ENCODE measurements around the gene UTP4. TPM values are rescaled to one million over a fixed set of nuclear protein-coding genes. Genes with fewer than 3 reads are reported as not detected.
"Not testable (repeated sequence)": the region's sequence is repeated elsewhere in the genome, so short reads cannot be mapped to it uniquely, and the experiment has no call there.

Gene UTP4
- total RNA-seq, 3 donors from 2014 or later: 24.6 to 34.1 (median 33.9) TPM

DNA sequence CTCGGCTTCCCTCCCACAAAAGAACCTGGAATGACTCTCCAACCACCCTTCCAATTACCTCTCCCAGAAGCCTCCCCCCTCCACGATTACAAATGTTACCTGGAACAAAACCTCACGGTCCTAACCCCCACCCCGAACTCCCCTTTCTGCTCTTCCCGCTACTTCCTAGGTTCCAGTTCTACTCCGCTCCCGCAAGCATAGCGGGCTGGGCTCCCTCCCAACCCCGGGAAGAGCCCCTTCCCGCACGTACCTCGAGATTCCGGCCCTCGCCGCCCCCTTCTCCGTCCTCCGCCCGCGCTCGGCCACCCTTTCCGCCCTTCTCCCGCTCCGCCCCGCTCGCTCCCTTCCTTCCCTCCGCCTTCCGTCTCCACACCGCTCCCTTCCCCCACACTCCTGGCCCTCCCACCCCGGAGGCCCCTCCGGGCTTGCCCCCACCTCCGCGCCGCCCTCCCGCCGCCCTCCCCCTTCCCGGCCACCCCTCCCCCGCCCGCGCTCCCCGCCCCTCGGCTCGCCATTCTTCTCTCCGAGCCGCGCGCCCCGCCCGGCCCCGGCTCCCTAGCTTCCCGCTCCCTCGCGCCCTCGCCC lies 518 bp upstream of the UTP4 start:
- Histone ChIP-seq H3K9me3 (no peaks in the 10 kb centered on the region), H3K36me3 (no peaks in the 10 kb centered on the region), H3K4me3 (peak overlapping the region; percentile 91 to 94 (median 94)), H3K27me3 (no peaks in the 10 kb centered on the region), H3K4me1 (peaks cover 5 to 8% of the 10 kb centered on the region in 2 donors), H3K27ac (peak overlapping the region; percentile 94 to 98)
- intact Hi-C loops (cut with DNase I; ENCODE audit: low total_unique reads): no loop called here
- TF ChIP-seq, protein P1, sequence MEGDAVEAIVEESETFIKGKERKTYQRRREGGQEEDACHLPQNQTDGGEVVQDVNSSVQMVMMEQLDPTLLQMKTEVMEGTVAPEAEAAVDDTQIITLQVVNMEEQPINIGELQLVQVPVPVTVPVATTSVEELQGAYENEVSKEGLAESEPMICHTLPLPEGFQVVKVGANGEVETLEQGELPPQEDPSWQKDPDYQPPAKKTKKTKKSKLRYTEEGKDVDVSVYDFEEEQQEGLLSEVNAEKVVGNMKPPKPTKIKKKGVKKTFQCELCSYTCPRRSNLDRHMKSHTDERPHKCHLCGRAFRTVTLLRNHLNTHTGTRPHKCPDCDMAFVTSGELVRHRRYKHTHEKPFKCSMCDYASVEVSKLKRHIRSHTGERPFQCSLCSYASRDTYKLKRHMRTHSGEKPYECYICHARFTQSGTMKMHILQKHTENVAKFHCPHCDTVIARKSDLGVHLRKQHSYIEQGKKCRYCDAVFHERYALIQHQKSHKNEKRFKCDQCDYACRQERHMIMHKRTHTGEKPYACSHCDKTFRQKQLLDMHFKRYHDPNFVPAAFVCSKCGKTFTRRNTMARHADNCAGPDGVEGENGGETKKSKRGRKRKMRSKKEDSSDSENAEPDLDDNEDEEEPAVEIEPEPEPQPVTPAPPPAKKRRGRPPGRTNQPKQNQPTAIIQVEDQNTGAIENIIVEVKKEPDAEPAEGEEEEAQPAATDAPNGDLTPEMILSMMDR (IDR thresholded peaks at IDR 0.05): no peak
- peak in 1 of 3 donors; percentile 5 for TF ChIP-seq POLR2AphosphoS5 (IDR thresholded peaks at IDR 0.05)
- peak; percentile 60 to 77 for DNase-seq (ENCODE audit: low spot score in 2 of 2)

DNA sequence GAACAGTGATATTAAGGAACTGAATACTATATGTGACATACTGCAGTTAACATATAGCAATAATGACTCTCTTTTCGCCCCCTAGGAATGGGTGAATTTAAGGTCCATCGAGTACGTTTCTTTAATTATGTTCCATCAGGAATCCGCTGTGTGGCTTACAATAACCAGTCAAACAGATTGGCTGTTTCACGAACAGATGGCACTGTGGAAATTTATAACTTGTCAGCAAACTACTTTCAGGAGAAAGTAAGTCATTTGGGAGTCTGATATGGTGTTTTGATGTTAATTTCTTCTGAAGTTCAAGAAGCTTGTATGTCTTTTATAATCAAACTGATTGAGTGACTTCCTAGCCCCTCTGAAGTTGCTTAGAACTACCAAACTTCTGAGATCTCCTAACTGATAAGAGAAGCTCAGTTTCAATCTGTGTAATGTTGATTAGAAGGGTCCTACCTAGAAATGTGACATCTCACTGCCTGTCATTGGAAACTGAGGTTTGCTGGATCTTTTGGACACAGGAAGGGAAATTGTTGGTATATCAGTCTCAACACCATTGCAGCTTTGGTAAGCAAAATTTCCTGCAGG lies 1.0 kb downstream of the UTP4 start:
- Histone ChIP-seq H3K27me3 (no peaks in the 10 kb centered on the region), H3K4me3 (peak overlapping the region; percentile 91 to 94 (median 94)), H3K9me3 (no peaks in the 10 kb centered on the region), H3K36me3 (no peaks in the 10 kb centered on the region), H3K4me1 (peaks cover 5 to 8% of the 10 kb centered on the region in 2 donors), H3K27ac (no peak overlapping the region)
- intact Hi-C loops (cut with DNase I; ENCODE audit: low total_unique reads): no loop called here
- TF ChIP-seq POLR2AphosphoS5 (IDR thresholded peaks at IDR 0.05) (no peak), POLR2A (IDR thresholded peaks at IDR 0.05) (no peak)
- TF ChIP-seq, protein P1 (IDR thresholded peaks at IDR 0.05): no peak
- DNase-seq (ENCODE audit: low spot score in 2 of 2): no peak

DNA sequence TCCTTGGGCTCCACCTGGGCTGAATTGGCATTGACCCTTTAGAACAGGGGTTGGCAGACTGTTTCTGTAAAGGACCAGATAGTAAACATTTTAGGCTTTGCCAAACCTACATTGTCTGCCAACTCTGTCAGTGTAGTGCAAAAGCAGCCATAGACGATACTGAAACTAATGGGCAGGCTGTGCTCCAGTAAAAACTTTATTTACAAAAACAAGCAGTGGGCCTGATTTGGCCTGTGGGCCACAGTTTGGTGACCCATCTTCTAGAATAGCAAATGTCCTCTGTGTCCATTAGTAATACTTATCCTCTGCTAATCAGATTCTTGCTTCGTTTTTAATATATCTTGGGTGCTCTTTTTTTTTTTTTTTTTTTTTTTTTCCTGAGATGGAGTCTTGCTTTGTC lies 6.2 kb downstream of the UTP4 start:
- Histone ChIP-seq H3K9me3 (no peaks in the 10 kb centered on the region), H3K4me1 (no peaks in the 10 kb centered on the region), H3K4me3 (no peak overlapping the region), H3K27ac (no peak overlapping the region), H3K27me3 (no peaks in the 10 kb centered on the region), H3K36me3 (peaks cover 4% of the 10 kb centered on the region)
- DNase-seq (ENCODE audit: low spot score in 2 of 2): no peak
- TF ChIP-seq POLR2AphosphoS5 (IDR thresholded peaks at IDR 0.05) (no peak), POLR2A (IDR thresholded peaks at IDR 0.05) (no peak)
- TF ChIP-seq, protein P1 (IDR thresholded peaks at IDR 0.05): no peak
- intact Hi-C loops (cut with DNase I; ENCODE audit: low total_unique reads): no loop called here

DNA sequence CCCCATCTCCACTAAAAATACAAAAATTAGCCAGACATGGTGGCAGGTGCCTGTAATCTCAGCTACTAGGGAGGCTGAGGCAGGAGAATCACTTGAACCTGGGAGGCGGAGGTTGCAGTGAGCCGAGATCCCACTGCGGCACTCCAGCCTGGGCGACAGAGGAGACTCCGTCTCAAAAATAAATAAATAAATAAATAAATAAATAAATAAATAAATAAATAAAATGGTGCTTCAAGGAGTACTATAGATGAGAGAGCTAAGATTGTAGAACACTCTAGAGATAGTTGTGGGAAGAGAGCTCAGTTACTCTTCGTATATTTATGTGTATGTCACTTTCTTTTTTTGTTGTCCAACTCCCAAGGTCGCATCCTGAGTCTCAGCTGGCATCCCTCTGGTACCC lies 7.0 kb downstream of the UTP4 start:
- H3K36me3 ChIP-seq; H3K4me3 ChIP-seq; H3K9me3 ChIP-seq; H3K27ac ChIP-seq; DNase-seq (ENCODE audit: low spot score in 2 of 2); intact Hi-C loops (cut with DNase I; ENCODE audit: low total_unique reads); H3K4me1 ChIP-seq; H3K27me3 ChIP-seq: not testable (repeated sequence)

DNA sequence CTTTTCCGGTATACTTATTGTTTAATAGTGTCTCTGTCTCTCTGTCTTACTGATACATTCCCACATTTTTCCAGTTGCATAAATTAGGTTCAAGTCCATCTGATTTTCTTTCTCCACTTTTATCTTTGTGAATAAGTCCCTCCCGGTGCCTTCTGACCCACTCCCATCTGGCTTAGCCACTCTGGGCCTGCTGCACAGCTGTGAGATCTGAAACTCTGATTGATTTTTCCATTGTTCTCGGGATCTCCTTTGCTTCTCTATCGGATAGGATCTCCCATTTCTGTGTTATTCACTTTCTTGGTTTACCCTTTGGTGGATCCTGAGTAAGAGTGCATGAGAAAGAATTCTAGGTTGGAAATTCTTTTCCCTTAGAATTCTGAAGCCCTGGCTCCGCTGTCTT lies 8.6 kb downstream of the UTP4 start:
- Histone ChIP-seq H3K27ac (no peak overlapping the region), H3K9me3 (no peaks in the 10 kb centered on the region), H3K4me3 (no peak overlapping the region), H3K36me3 (peaks cover 4% of the 10 kb centered on the region), H3K4me1 (no peaks in the 10 kb centered on the region), H3K27me3 (no peaks in the 10 kb centered on the region)
- no peak for TF ChIP-seq POLR2AphosphoS5 (IDR thresholded peaks at IDR 0.05)
- no peak for TF ChIP-seq POLR2A (IDR thresholded peaks at IDR 0.05)
- TF ChIP-seq, protein P1 (IDR thresholded peaks at IDR 0.05): no peak
- no peak for DNase-seq (ENCODE audit: low spot score in 2 of 2)
- intact Hi-C loops (cut with DNase I; ENCODE audit: low total_unique reads): no loop called here

Data from breast epithelium (tissue), 4 donors.